GOT3 (cell line): Measurements from ENCODE around the gene RPL19.

Experiments
- DNase-seq: peaks from one replicate; lab custom pipeline; 2025; ENCODE audit warnings: mixed read lengths; lab: John Stamatoyannopoulos, UW

The RPL19 gene

GRCh38 chr17:39224778-39225307, 24.8 kb downstream of the RPL19 start:
- DNase-seq = no peak

- no peak for DNase-seq
These were observed 25.4 kb downstream of the RPL19 start, which contains the start of gene STAC2 for GRCh38 chr17:39225308-39225958. Gene STAC2 (minus strand): TSS chr17:39225945. CDS start chr17:39225502, 443 bp downstream.

- no peak for DNase-seq
These were observed 26.0 kb downstream of the RPL19 start for GRCh38 chr17:39225959-39226683.

- DNase-seq = no peak
These were observed 27.4 kb downstream of the RPL19 start for GRCh38 chr17:39227364-39227919.

- DNase-seq = no peak
These were observed 29.3 kb downstream of the RPL19 start for GRCh38 chr17:39229274-39229913.

- no peak for DNase-seq
These were observed 30.3 kb downstream of the RPL19 start for GRCh38 chr17:39230361-39230760.

- DNase-seq = no peak
These were observed 31.0 kb downstream of the RPL19 start for GRCh38 chr17:39231091-39231561.

- DNase-seq = no peak
These were observed 31.8 kb downstream of the RPL19 start for GRCh38 chr17:39231591-39232551.

GRCh38 chr17:39235555-39236449, 35.7 kb downstream of the RPL19 start:
- no peak for DNase-seq

GRCh38 chr17:39236450-39236927, 36.4 kb downstream of the RPL19 start:
- DNase-seq = no peak

- DNase-seq = no peak
These were observed 36.9 kb downstream of the RPL19 start for GRCh38 chr17:39236981-39237441.

GRCh38 chr17:39237586-39237985, 37.5 kb downstream of the RPL19 start:
- DNase-seq = no peak

GRCh38 chr17:39238311-39238972, 38.4 kb downstream of the RPL19 start:
- no peak for DNase-seq

- no peak for DNase-seq
These were observed 39.7 kb downstream of the RPL19 start for GRCh38 chr17:39239640-39240314.

GRCh38 chr17:39240631-39241030, 40.5 kb downstream of the RPL19 start:
- DNase-seq = no peak

GRCh38 chr17:39243155-39243554, 43.1 kb downstream of the RPL19 start:
- DNase-seq = no peak

- DNase-seq = no peak
These were observed 44.0 kb downstream of the RPL19 start for GRCh38 chr17:39244016-39244599.
